RKO (cell line): Measurements from ENCODE around the gene MALT1.
"Not testable (repeated sequence)": the region's sequence is repeated elsewhere in the genome, so short reads cannot be mapped to it uniquely, and the experiment has no call there.

Experiments
- DNase-seq: peaks from one replicate; pipeline ENCODE4 v3.0.0-alpha.2; 2016; ENCODE audit warnings: low spot score

MALT1 gene

GRCh38 chr18:58772161-58772560 lies 100.9 kb downstream of the MALT1 start:
- no peak for DNase-seq

- DNase-seq, result no peak
Measured at GRCh38 chr18:58776084-58776483, 104.8 kb downstream of the MALT1 start.

GRCh38 chr18:58776541-58776940 lies 105.3 kb downstream of the MALT1 start:
- not testable (repeated sequence) for DNase-seq

DNA sequence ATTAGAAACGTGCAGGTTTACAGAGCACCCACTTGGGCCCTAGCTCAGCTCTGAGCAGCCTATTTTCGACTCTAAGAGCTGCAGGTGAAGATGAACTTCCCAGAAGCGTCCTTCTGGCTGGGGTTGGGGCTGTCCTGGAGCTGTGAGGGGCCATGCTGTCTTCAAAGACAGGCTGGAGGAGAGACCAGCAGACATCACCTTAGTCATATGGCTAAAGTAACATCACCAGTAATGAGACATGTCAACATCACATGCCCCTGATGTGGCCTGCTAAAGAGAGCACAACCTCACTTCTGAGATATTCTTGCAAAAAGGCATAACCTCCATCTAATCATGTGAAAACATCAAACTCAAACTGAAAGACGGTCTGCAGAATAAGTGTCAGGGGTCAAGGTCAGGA lies 106.2 kb downstream of the MALT1 start:
- no peak for DNase-seq

DNA sequence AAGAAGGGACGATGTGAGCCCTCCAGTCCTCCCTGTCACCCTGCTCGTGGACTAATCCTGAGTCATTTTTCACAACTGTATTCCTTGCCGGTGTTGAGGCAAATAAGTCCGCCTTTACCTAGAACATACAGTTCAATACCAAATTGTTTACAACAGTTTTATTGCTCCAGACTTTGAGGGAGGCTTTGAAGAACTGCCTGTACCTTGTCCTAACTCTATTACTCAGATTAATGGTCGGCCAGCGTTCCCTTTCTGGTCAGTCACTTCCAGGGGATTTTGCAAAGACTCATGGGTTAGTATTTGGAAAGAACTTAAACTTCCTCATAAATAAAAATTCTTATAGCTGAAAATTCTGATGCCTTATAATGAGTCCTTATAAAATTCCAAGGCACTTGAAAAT lies 108.3 kb downstream of the MALT1 start:
- DNase-seq, result no peak

- no peak for DNase-seq
Measured at GRCh38 chr18:58780045-58780444, 108.8 kb downstream of the MALT1 start.

DNA sequence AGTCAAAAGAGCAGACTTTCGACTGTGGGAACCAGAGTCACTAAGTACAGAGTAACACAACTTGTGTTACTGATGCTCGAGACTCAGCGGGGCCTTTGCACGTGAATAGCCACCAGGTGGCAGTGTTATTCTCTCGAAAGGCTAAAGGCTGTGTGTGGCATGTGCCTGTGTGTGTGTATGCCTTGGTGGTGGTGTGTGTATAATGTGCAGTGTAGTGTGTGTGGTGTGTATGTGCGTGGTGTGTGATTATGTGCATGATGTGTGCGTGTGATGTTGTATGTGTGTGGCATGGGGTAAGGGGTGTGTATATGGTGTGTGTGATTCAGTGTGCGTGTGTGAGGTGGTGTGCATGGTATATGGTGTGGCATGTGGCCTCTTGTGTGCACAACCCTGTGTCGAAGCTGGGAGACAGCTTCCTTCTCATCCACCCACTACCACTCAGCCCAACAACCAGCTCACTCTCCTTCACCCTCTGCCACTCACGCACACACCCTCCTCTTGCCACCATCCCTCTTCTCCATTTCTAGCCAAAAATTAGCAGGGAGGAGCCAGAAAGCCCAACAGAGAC lies 110.4 kb downstream of the MALT1 start:
- peak; percentile 73 for DNase-seq

DNA sequence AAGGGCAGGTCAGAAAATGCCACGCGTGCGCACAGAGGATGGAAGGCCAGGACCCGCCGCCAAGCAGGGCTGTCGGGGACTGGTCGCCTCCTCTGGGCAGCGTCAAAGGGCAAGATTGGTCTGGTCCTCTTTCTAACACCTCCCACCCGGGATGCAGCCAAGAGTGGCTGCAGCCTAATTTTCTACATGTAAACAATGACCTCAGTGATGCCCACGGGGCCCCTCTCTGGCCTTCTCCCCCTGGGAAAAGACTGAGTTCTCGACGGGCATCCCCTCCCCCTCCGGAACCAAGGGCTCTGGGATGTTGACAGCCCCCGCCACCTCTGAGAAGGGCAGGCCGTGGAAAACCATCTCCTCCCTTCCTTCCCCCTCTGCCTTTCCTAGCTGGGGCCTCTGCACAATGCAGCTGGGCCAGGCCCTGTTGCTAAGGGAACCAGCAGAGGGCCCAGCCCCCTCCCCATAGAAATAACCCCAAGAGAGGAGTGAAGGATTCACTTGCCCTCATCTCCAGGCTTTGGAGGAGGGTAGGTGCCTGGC lies 113.4 kb downstream of the MALT1 start:
- DNase-seq, result no peak

DNA sequence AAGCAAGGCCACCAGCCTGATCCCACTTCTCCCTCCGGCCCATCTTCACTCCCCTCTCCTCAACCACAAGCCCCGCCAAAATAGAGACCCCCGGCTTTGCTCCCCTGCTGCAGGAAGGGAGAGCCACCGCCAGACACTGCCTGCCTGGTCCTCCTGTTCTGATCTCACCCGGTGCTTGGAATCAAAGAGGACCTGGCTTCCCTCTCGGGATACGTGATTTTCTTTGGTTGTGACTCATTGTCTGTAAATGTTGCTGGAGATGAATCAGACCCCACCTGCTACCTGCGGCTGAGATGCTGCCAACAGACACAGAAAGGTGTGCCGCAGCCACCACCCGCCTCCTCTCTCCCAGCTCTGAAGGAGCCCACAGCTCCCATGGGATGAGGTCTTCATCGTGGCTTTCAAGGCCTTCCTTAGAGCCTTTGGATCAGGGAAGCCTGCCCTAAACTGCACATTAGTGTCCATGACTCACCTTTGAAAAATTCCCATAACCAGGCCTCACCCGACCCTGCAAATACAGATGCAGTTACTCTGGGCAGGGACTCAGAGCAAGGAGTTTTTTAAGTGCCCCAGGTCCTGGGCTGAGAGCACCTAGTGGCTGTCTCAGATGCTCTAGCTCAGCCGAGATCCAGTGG lies 114.0 kb downstream of the MALT1 start:
- DNase-seq, result peak; percentile 44

DNA sequence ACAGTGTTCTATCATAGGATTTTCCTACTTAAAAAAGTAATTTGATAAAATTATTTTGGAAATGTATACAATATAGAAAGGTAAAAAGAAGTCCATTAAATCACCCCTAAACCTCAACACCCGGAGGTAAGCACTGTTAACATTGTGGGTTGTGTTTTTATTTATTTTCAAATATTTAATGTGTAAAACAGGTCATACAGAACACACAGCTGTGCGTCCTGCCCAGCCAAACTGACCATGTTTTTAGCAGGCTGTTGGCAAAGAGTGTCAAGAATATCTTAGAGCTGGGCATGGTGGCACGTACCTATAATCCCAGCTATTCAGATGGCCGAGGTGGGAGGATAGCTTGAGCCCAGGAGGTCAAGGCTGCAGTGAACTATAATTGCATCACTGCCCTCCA lies 114.6 kb downstream of the MALT1 start:
- DNase-seq, result no peak

DNA sequence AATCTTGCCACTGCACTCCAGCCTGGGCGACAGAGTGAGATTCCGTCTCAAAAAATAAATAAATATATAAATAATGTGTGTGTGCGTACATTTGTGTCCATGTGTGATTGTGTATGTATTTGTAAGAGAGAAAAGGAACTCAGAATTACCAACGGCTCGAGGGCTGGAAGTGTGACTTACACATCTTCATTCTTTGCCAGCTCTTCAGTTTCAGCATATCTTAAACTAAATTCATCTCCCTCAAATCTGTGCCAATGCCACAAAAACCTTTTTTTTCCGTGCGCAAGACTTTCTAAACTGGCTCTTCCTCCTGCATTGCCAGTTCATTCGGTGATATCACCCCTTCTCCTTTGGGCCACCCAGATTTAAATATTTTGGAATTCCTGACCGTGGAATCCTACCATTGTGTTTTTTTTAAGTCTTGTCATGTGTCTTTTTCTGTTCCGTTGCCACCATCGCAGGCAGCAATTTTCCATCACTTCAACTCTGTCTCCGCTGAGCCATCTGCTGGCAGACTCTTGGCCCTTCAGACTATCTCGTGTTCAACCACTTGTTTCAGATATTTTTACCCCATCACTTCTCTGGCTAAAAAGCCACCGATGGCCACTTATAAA lies 116.4 kb downstream of the MALT1 start:
- no peak for DNase-seq

- no peak for DNase-seq
Measured at GRCh38 chr18:58788470-58788869, 117.2 kb downstream of the MALT1 start.

DNA sequence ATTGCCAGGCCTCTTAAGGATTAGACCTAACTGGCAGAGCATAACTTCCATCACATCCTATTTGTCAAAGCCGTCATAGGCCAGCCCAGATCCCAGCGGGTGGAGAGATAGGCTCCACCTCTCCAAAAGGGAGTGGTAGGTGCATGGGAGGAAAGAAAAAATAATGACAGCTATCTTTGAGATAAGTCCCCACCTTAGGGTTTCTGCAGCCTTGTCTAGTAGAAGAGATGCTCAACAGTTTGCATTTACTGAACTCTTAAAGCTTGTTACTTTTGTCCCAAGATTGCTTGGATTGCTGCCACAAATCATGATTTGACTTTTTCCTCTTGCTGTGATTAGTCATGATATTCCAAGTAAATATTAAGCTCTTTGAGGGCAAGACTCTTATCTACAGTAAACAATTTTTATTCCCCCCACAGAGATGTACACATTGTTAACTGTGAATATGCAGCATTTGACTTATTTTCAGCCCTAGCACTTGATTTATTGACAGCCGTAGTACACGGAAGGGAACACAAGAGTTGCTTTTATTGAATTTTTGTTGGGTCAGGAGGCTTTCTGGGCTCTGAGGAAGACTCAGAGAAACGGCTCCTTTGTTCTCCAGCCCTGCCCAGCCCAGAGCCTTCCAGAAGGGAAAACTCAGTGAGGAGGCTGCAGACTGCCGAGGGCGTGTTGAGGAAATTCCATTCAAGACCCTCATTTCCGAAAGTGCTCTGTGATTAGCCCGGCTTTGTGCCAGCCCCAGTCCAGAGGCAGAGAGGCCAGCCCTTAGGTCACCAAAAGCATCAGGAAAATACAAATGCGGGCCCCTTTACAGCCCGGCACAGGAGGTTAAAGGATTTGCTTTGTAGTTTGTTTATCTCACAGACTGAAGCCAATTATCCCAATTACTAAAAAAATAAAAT lies 118.0 kb downstream of the MALT1 start:
- no peak for DNase-seq

DNA sequence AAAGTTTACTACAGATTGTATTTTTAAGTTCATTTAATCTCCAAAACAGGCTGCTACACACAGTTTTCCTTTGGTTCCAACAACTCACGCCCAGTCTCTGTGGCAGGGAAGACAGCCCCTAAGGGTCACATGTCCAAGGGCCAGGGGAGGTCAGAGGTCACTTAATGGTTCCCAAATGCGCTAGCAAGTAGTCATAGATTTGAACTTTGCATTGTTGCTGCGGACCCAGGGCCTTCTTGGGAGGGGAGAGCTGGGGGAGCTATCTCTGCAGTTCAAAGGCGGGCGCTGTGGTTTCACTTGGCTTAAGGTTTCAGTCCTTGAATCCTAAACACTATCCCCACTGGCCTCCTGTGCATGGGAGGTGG lies 118.6 kb downstream of the MALT1 start:
- DNase-seq, result no peak

DNA sequence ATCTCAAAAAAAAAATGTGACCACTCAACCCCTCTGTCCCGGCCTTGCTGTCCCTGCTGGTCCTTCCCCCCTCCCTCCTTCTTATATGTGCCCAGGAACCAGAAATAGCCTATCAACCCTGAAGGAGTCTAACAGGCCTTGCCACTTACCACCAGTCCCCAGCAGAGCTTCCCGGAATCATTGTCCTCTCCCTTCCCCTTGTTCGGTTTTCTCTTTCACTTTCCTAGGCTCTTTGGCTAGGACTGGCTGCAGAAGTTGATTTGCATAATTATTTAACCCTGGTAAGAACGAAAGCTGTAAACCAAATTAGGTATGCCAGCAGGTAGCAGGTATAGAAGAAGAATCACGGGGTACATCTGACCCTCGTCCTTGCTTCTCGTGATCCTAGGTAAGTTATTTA lies 120.8 kb downstream of the MALT1 start:
- no peak for DNase-seq

DNA sequence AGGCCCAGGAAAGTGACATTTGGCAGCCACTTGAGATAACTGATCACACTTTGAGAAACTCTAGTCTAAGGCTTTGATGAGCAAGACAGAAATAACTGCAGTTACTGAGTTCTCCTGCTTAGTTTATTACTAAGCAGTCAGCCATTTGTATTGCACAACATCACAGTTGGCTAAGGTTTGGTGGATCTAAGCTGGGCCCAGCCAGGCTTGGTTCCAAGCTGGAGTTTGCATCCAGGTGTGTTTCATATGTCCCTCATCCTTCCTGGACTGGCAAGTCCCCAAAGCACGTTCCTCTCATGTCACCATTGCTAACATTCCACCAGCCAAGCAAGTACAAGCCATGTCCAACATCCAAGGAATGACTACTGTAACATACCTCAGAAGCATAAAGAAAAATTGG lies 122.1 kb downstream of the MALT1 start:
- DNase-seq, result no peak

DNA sequence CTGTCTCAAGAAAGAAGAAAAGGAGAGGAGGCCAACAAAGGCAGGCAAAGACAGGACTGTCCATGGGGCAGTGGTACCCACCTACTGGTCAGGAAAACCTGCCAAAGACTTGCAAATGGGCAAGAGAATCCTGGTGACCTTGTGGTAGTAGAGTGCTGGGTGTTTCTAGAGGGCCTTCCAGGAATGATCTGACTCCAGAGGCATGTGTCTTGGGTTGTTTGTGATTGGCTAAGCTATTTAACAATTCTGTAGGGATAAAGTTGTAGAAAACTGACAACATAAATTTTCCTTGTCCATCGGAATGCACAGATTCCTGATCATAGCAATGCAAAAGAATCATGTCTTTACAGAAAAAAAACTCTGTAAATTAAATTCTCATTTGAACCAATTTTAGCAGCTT lies 125.0 kb downstream of the MALT1 start:
- DNase-seq, result no peak

DNA sequence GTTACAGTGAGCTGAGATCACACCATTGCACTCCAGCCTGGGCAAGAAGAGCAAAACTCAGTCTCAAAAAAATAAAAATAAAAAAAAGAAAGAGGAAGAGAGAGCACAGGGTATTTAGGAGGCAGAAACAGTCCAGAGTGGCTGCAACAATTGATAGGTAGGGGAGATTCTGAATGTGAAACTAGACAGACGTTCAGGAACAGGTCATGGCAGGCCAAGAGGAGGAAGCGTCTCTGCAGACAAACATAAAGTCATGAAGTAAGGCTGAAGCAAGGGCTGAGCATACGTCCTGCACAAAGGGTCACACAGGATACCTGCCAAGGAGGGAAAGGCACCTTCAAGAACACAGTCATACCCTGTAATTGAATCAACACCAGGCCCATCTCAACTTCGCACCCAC lies 129.3 kb downstream of the MALT1 start:
- DNase-seq, result no peak

GRCh38 chr18:58802959-58803358 lies 131.7 kb downstream of the MALT1 start:
- DNase-seq, result no peak

DNA sequence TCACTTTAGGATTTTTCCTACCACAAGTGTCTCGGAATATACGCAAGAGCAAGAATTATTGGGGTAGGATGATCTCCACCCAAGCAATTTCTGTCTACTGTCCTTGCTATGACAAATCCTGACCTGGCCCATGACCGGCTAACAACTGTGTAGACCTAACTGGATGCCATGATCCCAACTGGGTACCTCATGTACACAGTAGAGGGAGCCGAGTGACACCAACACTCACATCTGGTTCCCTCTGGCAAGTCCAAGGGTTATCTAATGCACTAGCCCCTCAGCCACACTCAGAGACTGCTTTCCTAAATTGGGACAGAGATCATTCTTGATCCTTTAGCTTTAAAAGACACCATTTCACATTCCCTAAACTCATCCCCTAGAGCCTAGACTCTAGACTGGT lies 132.7 kb downstream of the MALT1 start:
- no peak for DNase-seq
